Measurements from ENCODE around the gene HIPK3.

DNA sequence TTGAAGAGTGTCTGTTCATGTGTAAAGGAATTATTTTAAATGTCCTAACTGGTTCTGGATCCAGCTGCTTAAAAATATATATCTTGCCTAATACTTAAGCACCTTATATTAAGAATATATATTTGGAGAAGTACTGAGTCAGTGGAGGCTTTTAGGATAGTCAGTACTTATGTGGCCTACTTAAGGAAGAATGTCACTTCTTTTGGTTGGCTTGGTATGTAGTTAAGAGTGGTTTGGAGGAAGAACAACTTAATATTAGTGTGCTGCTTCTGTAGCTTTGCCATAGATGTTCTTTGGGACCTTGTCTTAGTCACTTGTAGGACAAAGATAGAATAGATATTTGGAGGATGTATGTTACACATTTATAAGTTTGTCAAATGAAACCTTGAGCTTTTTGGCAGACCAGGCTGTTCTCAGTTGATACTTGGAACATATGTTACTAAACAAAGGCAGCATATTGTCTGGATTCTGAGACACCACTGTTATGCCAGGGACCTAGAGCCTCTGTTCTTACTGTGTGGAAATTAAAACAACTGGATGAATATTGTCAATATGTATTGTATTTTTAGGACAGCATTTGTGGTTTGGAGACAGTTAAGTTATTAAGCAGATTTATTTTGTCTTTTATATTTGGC lies 4.9 kb downstream of the HIPK3 start:
- no peak for TF ChIP-seq TAF1 (IDR thresholded peaks at IDR 0.05; ENCODE audit: low read depth)
- TF ChIP-seq, protein P1, sequence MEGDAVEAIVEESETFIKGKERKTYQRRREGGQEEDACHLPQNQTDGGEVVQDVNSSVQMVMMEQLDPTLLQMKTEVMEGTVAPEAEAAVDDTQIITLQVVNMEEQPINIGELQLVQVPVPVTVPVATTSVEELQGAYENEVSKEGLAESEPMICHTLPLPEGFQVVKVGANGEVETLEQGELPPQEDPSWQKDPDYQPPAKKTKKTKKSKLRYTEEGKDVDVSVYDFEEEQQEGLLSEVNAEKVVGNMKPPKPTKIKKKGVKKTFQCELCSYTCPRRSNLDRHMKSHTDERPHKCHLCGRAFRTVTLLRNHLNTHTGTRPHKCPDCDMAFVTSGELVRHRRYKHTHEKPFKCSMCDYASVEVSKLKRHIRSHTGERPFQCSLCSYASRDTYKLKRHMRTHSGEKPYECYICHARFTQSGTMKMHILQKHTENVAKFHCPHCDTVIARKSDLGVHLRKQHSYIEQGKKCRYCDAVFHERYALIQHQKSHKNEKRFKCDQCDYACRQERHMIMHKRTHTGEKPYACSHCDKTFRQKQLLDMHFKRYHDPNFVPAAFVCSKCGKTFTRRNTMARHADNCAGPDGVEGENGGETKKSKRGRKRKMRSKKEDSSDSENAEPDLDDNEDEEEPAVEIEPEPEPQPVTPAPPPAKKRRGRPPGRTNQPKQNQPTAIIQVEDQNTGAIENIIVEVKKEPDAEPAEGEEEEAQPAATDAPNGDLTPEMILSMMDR (IDR thresholded peaks at IDR 0.05; ENCODE audit: poor library complexity, severe bottlenecking): no peak
- no peak for TF ChIP-seq EP300 (conservative IDR thresholded peaks at IDR 0.05; ENCODE audit: poor library complexity, severe bottlenecking)
- no peak for TF ChIP-seq EZH2 (IDR thresholded peaks at IDR 0.05; ENCODE audit: borderline replicate concordance, insufficient read depth, low read length, poor library complexity, severe bottlenecking)
- no peak for TF ChIP-seq REST (IDR thresholded peaks at IDR 0.05; ENCODE audit: borderline replicate concordance)
- TF ChIP-seq RAD21 (conservative IDR thresholded peaks at IDR 0.05): no peak
- no peak for TF ChIP-seq POLR2AphosphoS5 (IDR thresholded peaks at IDR 0.05)
- TF ChIP-seq SMC3 (conservative IDR thresholded peaks at IDR 0.05; ENCODE audit: poor library complexity): no peak

Measured in neural cell (in vitro differentiated cells).